ENCODE measurements around the gene USP16. TPM values are rescaled to one million over a fixed set of nuclear protein-coding genes. Genes with fewer than 3 reads are reported as not detected.

Gene USP16
- total RNA-seq, 6 experiments from 2014 or later = 28.1 to 43.1 (median 37.1) TPM

GRCh38 chr21:29034678-29035077 is 10.2 kb downstream of the USP16 start:
- H3K27ac Mint-ChIP-seq = no peak overlapping the region
- TF ChIP-seq, protein P1, sequence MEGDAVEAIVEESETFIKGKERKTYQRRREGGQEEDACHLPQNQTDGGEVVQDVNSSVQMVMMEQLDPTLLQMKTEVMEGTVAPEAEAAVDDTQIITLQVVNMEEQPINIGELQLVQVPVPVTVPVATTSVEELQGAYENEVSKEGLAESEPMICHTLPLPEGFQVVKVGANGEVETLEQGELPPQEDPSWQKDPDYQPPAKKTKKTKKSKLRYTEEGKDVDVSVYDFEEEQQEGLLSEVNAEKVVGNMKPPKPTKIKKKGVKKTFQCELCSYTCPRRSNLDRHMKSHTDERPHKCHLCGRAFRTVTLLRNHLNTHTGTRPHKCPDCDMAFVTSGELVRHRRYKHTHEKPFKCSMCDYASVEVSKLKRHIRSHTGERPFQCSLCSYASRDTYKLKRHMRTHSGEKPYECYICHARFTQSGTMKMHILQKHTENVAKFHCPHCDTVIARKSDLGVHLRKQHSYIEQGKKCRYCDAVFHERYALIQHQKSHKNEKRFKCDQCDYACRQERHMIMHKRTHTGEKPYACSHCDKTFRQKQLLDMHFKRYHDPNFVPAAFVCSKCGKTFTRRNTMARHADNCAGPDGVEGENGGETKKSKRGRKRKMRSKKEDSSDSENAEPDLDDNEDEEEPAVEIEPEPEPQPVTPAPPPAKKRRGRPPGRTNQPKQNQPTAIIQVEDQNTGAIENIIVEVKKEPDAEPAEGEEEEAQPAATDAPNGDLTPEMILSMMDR (IDR thresholded peaks at IDR 0.05) = no peak
- H3K36me3 Mint-ChIP-seq (ENCODE audit: low read depth) = peaks cover 30% of the 10 kb centered on the region
- no peak for DNase-seq
- H3K4me1 Mint-ChIP-seq (ENCODE audit: low read depth) = no peaks in the 10 kb centered on the region
- no peak overlapping the region for H3K4me3 Mint-ChIP-seq
- no peaks in the 10 kb centered on the region; the same call in 1 of the 2 replicates for H3K27me3 Mint-ChIP-seq (ENCODE audit: insufficient read depth)
- no peaks in the 10 kb centered on the region for H3K9me3 Mint-ChIP-seq

DNA sequence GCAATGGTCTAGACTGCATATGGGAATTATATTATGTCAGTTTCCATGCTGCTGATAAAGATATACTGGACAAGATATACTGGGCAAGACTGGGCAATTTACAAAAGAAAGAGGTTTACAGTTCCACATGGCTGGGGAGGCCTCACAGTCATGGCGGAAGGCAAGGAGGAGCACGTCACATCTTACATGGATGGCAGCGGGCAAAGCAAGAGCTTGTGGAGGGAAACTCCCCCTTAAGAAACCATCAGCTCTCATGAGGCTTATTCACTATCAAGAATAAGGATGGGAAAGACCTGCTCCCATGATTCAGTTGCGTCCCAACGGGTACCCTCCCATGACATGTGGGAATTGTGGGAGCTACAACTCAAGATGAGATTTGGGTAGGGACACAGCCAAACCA is 27.8 kb downstream of the USP16 start:
- TF ChIP-seq, protein P1 (IDR thresholded peaks at IDR 0.05) = no peak
- no peak overlapping the region for H3K4me3 Mint-ChIP-seq
- H3K36me3 Mint-ChIP-seq (ENCODE audit: low read depth) = peaks cover 20% of the 10 kb centered on the region
- H3K9me3 Mint-ChIP-seq = no peaks in the 10 kb centered on the region
- H3K27ac Mint-ChIP-seq = no peak overlapping the region
- peaks cover 10% of the 10 kb centered on the region for H3K4me1 Mint-ChIP-seq (ENCODE audit: low read depth)
- no peak for DNase-seq
- H3K27me3 Mint-ChIP-seq (ENCODE audit: insufficient read depth) = no peaks in the 10 kb centered on the region

- Mint-ChIP-seq H3K27me3 (ENCODE audit: insufficient read depth) (no peaks in the 10 kb centered on the region), H3K9me3 (no peaks in the 10 kb centered on the region), H3K36me3 (ENCODE audit: low read depth) (peaks cover 20% of the 10 kb centered on the region), H3K4me3 (no peak overlapping the region), H3K27ac (peak overlapping the region; percentile 8; the same call in 1 of the 2 replicates), H3K4me1 (ENCODE audit: low read depth) (peaks cover 10% of the 10 kb centered on the region)
- TF ChIP-seq, protein P1 (IDR thresholded peaks at IDR 0.05) = no peak
- no peak for DNase-seq
Measured at GRCh38 chr21:29053011-29053553, 28.6 kb downstream of the USP16 start.

GRCh38 chr21:29053656-29054055 is 29.2 kb downstream of the USP16 start:
- Mint-ChIP-seq H3K27ac (peak overlapping the region; percentile 8; the same call in 1 of the 2 replicates), H3K4me3 (no peak overlapping the region; the same call in 1 of the 2 replicates), H3K9me3 (no peaks in the 10 kb centered on the region), H3K36me3 (ENCODE audit: low read depth) (peaks cover 20% of the 10 kb centered on the region), H3K27me3 (ENCODE audit: insufficient read depth) (no peaks in the 10 kb centered on the region), H3K4me1 (ENCODE audit: low read depth) (peaks cover 10% of the 10 kb centered on the region)
- DNase-seq = no peak
- TF ChIP-seq, protein P1 (IDR thresholded peaks at IDR 0.05) = no peak

DNA sequence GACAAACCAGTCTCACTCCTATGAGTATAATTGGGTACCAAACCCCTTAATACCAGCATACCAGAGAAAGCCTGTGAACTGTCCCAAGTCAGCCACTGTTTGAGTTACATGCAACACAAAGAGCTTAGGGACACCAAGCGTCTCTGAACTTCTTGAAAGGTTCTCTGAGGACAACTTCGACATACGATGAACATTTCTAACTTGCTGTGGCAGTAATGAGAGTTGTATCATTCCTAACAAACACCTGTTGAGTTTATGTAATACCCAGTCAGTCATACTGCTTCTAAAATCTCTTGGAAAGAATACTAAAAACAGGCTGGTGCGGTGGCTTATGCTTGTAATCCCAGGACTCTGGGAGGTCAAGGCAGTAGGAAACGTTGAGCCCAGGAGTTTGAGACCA is 30.6 kb downstream of the USP16 start:
- TF ChIP-seq, protein P1 (IDR thresholded peaks at IDR 0.05) = no peak
- no peak overlapping the region for H3K4me3 Mint-ChIP-seq
- no peak overlapping the region for H3K27ac Mint-ChIP-seq
- H3K4me1 Mint-ChIP-seq (ENCODE audit: low read depth) = peaks cover 10% of the 10 kb centered on the region
- no peak for DNase-seq
- H3K36me3 Mint-ChIP-seq (ENCODE audit: low read depth) = peaks cover 20% of the 10 kb centered on the region
- H3K27me3 Mint-ChIP-seq (ENCODE audit: insufficient read depth) = no peaks in the 10 kb centered on the region
- H3K9me3 Mint-ChIP-seq = no peaks in the 10 kb centered on the region

All from HFFc6 (cell line).